Stimulated activated CD4-positive, alpha-beta T cell treated with anti-CD3 and anti-CD28 coated beads, Interleukin-1b, Interleukin-23, amount 100 ng/mL, for 4 hours (primary cell): ENCODE results near the gene NUDT3.
A peak's percentile ranks its signal among the peaks of the same experiment; 100 is the strongest.
"Not testable (repeated sequence)": the region's sequence is repeated elsewhere in the genome, so short reads cannot be mapped to it uniquely, and the experiment has no call there.

Experiments
- DNase-seq, 2 donors: peaks; one replicate each; pipeline ENCODE4 v3.0.0-alpha.2; 2020; ENCODE audit warnings: low read depth in 2 of 2

NUDT3 gene

GRCh38 chr6:34393191-34393965 is 909 bp upstream of the NUDT3 start:
- DNase-seq: no peak

GRCh38 chr6:34391786-34392496 is 528 bp downstream of the NUDT3 start:
- peak; percentile 45 to 50 for DNase-seq

GRCh38 chr6:34391473-34391785 is 1.0 kb downstream of the NUDT3 start:
- DNase-seq: no peak

DNA sequence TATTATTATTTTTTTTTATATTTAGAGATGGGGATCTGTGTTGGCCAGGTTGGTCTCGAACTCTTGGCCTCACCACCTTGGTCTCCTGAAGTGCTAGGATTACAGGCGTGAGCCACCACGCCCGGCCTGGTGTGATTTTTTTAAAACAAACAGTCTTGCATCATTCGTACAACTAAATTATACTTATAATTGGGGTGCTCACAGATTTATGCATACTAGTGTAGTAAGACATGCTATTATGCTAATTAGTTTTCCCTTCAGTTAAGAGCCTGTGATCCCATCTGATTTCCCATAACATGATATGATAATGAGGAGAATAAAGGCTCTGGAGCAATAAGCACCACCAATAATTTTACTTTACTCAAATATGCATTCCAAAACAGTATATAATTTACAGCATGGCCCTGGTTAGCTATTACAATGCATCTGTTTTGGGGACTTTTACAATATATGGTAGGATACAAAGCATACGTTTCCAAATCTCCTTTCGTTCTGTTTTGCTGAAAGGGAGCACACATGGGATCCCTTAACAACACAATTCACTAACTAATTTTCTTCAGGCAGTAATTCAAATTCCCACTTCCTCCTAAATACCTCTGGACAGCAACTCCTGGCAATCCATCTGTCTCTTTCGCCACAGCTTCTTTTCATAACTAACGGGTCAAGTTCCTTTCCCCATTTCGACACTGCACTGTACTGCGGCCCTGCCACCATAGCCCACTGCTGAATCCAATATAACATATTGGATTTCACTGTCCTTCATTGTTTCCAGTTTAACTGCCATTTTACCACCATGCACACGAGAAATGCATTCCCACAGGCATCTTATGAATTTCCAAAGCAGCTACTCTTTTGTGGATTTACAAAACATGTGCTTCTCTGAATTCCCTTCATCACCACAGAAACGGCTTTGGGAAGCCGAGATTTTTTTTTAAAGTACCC is 1.7 kb downstream of the NUDT3 start:
- DNase-seq: no peak

DNA sequence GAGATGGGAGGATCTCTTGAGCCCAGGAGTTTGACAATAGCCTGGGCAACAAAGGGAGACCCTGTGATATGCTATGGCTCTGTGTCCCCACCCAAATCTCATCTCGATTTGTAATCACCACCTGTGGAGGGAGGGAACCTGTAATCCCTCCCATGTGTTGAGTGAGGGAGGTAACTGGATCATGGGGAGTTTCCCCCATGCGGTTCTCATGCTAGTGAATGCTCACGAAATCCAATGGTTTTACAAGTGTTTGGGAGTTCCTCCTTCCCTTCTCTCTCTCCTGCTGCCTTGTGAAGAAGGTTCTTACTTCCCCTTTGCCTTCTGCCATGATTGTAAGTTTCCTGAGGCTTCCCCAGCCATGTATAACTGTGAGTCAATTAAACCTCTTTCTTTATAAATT is 3.4 kb downstream of the NUDT3 start:
- DNase-seq: no peak

- DNase-seq: no peak
Measured at GRCh38 chr6:34388421-34388820, 4.0 kb downstream of the NUDT3 start.

DNA sequence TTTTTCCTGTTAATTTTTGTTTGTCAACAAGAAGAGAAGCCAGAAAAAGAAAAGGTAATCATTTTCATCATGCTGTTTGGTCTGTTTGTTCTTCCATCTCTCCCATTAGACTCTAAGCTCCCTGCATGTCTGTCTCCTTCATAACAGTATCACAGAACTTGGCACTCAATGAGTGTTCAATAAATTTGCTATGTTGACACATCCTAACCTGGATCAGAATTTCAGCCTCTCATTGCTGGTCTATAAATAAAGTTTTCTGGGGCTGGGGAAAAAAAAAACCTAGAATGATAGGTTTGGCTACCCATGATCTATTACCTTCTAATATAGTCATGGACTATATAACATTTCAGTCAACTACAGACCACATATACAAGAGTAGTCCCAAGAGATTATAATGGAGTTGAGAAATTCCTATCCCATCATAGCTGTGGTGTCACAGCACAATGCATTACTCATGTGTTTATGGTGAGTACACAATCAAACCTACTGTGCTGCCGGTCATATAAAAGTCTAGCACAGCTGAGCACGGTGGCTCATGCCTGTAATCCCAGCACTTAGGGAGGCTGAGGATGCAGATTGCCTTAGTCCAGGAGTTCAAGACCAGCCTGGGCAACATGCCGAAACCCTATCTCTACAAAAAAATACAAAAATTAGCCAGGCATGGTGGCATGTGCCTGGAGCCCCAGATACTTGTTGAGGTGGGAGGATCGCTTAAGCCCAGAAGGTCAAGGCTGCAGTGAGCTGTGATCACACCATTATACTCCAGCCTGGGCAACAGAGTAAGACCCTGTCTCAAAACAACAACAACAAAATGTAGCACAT is 5.9 kb downstream of the NUDT3 start:
- DNase-seq: no peak

DNA sequence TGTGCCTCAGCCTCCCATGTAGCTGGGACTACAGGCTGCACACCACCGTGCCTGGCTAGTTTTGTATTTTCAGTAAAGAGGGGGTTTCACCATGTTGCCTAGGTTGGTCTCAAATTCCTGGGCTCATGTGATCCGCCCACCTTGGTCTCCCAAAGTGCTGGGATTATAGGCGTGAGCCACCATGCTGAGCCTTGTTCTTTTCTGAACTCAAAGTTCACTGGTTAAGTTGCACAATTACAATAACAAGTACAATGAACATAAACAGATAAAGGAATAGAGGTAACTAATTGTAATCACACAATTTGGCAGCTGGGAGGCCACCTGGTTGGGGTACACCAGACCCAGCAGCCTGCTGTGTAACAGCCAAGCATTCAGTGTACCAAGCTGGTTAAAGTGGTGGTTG is 6.7 kb downstream of the NUDT3 start:
- no peak for DNase-seq

DNA sequence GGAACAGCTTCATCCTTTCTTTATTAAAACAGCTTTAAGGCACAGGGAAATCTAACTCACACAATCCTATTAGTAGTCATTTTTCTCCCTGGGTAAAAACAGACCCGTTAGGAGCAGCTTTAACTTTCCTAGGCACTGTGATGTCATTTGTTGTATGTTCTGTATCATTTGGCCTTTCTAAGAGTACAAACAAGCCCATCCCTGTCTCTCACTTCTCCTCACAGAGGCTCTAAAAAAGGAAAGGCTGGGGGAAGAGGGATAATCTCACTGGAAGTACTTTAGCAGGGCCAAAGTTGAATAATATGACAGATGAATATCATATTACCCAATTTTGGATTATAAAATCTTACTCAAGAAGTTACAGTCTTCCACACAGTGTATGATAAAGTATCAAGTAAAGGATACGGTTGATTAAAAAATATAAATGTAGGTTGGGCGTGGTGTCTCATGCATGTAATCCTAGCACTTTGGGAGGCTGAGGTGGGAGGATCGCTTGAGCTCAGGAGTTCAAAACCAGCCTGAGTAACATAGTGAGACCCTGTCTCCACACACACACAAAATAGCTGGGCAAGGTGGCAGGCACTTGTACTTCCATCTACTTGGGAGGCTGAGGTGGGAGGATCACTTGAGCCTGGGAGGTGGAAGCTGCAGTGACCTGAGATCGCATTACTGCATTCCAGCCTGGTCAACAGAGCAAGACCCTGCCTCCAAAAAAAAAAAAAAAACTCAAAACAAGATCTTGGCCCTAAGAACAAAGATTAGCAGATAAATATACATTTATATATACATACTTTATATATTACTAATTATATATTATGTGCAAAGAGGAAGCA is 7.9 kb downstream of the NUDT3 start:
- DNase-seq: no peak

- DNase-seq: no peak
Measured at GRCh38 chr6:34383656-34384320, 8.7 kb downstream of the NUDT3 start.

GRCh38 chr6:34383161-34383631 is 9.3 kb downstream of the NUDT3 start:
- no peak for DNase-seq

DNA sequence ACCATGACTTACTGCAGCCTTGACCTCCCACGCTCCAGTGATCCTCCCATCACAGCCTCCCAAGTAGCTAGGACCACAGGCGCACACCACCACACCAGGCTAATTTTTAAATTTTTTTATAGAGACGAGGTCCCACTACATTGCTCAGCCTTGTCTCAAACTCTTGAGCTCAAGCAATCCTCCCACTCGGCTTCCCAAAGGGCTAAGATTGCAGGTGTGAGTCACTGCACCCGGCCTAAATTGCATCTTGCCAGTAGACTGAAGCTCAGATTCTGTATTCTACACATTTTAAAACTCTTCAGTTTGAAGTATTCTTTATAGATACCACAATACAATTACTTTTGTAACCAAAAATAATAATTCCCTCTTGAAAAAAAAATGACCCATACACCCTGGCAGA is 11.4 kb downstream of the NUDT3 start:
- DNase-seq: no peak

- DNase-seq: no peak
Measured at GRCh38 chr6:34378470-34378869, 14.0 kb downstream of the NUDT3 start.

GRCh38 chr6:34377984-34378383 is 14.5 kb downstream of the NUDT3 start:
- no peak for DNase-seq

- DNase-seq: not testable (repeated sequence)
Measured at GRCh38 chr6:34377571-34377970, 14.9 kb downstream of the NUDT3 start.

- no peak for DNase-seq
Measured at GRCh38 chr6:34375833-34376232, 16.6 kb downstream of the NUDT3 start.

DNA sequence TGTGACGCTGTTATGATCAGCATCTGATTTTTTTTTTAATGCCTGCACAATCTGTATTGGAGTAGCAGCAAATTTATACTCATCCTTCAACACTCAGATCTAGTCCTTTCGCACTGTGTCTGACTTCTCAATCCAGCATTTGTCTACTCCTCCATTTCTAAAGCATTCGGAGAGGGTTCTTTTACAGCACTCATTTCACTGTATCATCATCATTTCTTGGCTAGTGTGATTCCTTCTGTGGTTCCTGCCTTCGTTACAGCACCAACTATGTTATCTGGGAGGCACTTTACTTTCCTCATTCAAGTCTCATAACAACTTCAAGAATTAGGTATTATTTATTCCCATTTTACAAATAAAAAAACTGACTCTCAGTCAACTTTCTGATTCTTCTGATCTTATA is 18.0 kb downstream of the NUDT3 start:
- no peak for DNase-seq

- DNase-seq: no peak
Measured at GRCh38 chr6:34374069-34374468, 18.4 kb downstream of the NUDT3 start.

- DNase-seq: no peak
Measured at GRCh38 chr6:34373511-34373910, 19.0 kb downstream of the NUDT3 start.

DNA sequence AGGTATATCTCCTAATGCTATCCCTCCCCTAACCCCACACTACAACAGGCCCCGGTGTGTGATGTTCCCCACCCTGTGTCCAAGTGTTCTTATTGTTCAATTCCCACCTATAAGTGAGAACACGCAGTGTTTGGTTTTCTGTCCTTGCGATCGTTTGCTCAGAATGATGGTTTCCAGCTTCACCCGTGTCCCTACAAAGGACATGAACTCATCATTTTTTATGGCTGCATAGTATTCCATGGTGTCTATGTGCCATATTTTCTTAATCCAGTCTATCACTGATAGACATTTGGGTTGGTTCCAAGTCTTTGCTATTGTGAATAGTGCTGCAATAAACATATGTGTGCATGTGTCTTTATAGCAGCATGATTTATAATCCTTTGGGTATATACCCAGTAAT is 20.6 kb downstream of the NUDT3 start:
- DNase-seq: not testable (repeated sequence)
